ENCODE data around the gene FDPS. TPM values are rescaled to one million over a fixed set of nuclear protein-coding genes. Genes with fewer than 3 reads are reported as not detected.

Gene FDPS
- total and polyA plus RNA-seq, 2 donors (not counting 3 experiments of a cell fraction or from before 2014, with no cell fraction given): 630 to 646 TPM

DNA sequence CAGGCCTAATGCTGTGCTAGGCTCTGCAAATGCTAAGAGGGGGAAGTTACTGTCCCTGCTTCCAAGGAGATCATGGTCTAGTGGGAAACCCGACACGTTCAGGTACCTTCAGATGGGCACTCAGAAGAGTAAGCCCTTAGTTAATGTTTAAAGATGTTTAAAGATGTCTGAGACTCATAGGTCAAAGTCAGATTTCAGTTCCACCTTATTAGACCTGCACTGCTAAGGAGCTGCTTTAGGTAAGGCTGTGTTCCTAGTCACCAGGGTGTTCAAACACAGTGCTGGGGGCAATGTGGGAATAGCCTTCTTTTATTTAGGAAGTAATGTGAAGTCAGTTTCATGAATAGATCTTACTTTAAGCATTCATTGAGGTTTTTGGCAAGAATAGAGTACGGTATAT lies 8.3 kb downstream of the FDPS start:
- Histone ChIP-seq H3K36me3 (ENCODE audit: control insufficient read depth in 2 of 2, extremely low read depth in 1 of 2, insufficient read depth in 2 of 2, low read length in 2 of 2) (peaks cover 32 to 35% of the 10 kb centered on the region in 2 experiments), H3K27ac (ENCODE audit: insufficient read depth, low read depth, low read length) (no peak overlapping the region), H3K4me1 (ENCODE audit: control insufficient read depth, extremely low read depth, insufficient read depth, low read length) (peaks cover 27% of the 10 kb centered on the region), H3K9ac (replicated peaks; ENCODE audit: extremely low read depth, insufficient read depth, low read length) (no peak overlapping the region), H3K4me2 (ENCODE audit: insufficient read depth, low read length) (no peak overlapping the region), H4K20me1 (replicated peaks; ENCODE audit: control insufficient read depth, extremely low read depth, insufficient read depth, low read length) (no peaks in the 10 kb centered on the region), H3K27me3 (ENCODE audit: control insufficient read depth in 2 of 2, insufficient read depth in 2 of 2, low read length in 2 of 2) (no peaks in the 10 kb centered on the region), H3K9me3 (replicated peaks; ENCODE audit: control insufficient read depth, insufficient read depth, low read length) (no peaks in the 10 kb centered on the region), H3K9me1 (replicated peaks; ENCODE audit: control insufficient read depth, extremely low read depth, insufficient read depth, low read length) (no peaks in the 10 kb centered on the region), H3K4me3 (replicated peaks in 1 of 3; ENCODE audit: insufficient read depth in 1 of 3, low read depth in 1 of 3, low read length in 3 of 3) (no peak overlapping the region), H3K79me2 (ENCODE audit: control insufficient read depth, insufficient read depth, low read length) (peaks cover 22% of the 10 kb centered on the region), H2AFZ (ENCODE audit: low read depth, low read length) (no peak overlapping the region)
- intact Hi-C loops (cut with micrococcal nuclease): no loop called here
- POLR2A ChIA-PET: no interaction called here
- no TSS peak for BruUV-seq (replicated peaks)
- TF ChIP-seq POLR2A (IDR thresholded peaks at IDR 0.05; ENCODE audit: low read depth, low read length) (no peak), EZH2 (IDR thresholded peaks at IDR 0.05; ENCODE audit: borderline replicate concordance, low read depth, low read length, severe bottlenecking) (no peak), GATA2 (IDR thresholded peaks at IDR 0.05; ENCODE audit: insufficient read depth, insufficient read length, low read depth, low read length) (no peak)
- TF ChIP-seq, protein P1, sequence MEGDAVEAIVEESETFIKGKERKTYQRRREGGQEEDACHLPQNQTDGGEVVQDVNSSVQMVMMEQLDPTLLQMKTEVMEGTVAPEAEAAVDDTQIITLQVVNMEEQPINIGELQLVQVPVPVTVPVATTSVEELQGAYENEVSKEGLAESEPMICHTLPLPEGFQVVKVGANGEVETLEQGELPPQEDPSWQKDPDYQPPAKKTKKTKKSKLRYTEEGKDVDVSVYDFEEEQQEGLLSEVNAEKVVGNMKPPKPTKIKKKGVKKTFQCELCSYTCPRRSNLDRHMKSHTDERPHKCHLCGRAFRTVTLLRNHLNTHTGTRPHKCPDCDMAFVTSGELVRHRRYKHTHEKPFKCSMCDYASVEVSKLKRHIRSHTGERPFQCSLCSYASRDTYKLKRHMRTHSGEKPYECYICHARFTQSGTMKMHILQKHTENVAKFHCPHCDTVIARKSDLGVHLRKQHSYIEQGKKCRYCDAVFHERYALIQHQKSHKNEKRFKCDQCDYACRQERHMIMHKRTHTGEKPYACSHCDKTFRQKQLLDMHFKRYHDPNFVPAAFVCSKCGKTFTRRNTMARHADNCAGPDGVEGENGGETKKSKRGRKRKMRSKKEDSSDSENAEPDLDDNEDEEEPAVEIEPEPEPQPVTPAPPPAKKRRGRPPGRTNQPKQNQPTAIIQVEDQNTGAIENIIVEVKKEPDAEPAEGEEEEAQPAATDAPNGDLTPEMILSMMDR (IDR thresholded peaks at IDR 0.05; ENCODE audit: extremely low read depth in 1 of 2, insufficient read depth in 1 of 2, low read depth in 1 of 2, low read length in 2 of 2): no peak
- FAIRE-seq (no peak), DNase-seq (ENCODE audit: low read depth, low spot score) (no peak)
- dilution Hi-C loops (cut with MboI; ENCODE audit: extremely low pct_ligation_motif_present, low sequenced_read_pairs): no loop called here
- CTCF ChIA-PET: no interaction called here

DNA sequence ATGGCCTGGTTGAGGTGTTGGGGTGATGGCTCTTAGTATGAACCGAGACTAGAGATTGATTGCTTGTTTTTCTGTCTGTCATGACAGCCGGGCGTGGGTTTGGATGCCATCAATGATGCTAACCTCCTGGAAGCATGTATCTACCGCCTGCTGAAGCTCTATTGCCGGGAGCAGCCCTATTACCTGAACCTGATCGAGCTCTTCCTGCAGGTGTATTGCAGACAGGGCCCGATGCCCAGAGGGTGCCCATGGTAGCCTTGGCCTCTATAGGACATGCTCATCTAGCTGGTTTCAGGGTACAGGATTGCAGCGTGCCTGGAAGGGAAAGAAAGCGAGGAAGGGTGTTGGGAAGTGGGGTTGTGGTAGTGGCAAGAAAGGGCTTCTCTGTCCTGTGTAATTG lies 9.4 kb downstream of the FDPS start:
- no peaks in the 10 kb centered on the region for H3K9me3 ChIP-seq (replicated peaks; ENCODE audit: control insufficient read depth, insufficient read depth, low read length)
- no peak overlapping the region for H2AFZ ChIP-seq (ENCODE audit: low read depth, low read length)
- dilution Hi-C loops (cut with MboI; ENCODE audit: extremely low pct_ligation_motif_present, low sequenced_read_pairs) (no loop called here), intact Hi-C loops (cut with micrococcal nuclease) (no loop called here)
- no peak overlapping the region for H3K9ac ChIP-seq (replicated peaks; ENCODE audit: extremely low read depth, insufficient read depth, low read length)
- TF ChIP-seq MYC (IDR thresholded peaks at IDR 0.05; ENCODE audit: low read depth, low read length): no peak
- no peak for TF ChIP-seq GATA2 (IDR thresholded peaks at IDR 0.05; ENCODE audit: insufficient read depth, insufficient read length, low read depth, low read length)
- TF ChIP-seq POLR2A (IDR thresholded peaks at IDR 0.05; ENCODE audit: low read depth, low read length): no peak
- TF ChIP-seq POLR2AphosphoS5 (IDR thresholded peaks at IDR 0.05; ENCODE audit: insufficient read depth, low read depth, low read length): no peak
- no peak for TF ChIP-seq JUN (IDR thresholded peaks at IDR 0.05; ENCODE audit: borderline replicate concordance, insufficient read depth, insufficient read length, low read depth)
- TF ChIP-seq FOS (IDR thresholded peaks at IDR 0.05; ENCODE audit: borderline replicate concordance, insufficient read depth, low read length): no peak
- no peak for TF ChIP-seq EZH2 (IDR thresholded peaks at IDR 0.05; ENCODE audit: borderline replicate concordance, low read depth, low read length, severe bottlenecking)
- TF ChIP-seq, protein P2, sequence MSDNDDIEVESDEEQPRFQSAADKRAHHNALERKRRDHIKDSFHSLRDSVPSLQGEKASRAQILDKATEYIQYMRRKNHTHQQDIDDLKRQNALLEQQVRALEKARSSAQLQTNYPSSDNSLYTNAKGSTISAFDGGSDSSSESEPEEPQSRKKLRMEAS (IDR thresholded peaks at IDR 0.05; ENCODE audit: insufficient read depth, insufficient read length): no peak
- TF ChIP-seq, protein P1 (IDR thresholded peaks at IDR 0.05; ENCODE audit: extremely low read depth in 1 of 2, insufficient read depth in 1 of 2, low read depth in 1 of 2, low read length in 2 of 2): no peak
- BruUV-seq (replicated peaks): no TSS peak
- peaks cover 13% of the 10 kb centered on the region for H3K79me2 ChIP-seq (ENCODE audit: control insufficient read depth, insufficient read depth, low read length)
- no peaks in the 10 kb centered on the region for H4K20me1 ChIP-seq (replicated peaks; ENCODE audit: control insufficient read depth, extremely low read depth, insufficient read depth, low read length)
- H3K27me3 ChIP-seq (ENCODE audit: control insufficient read depth in 2 of 2, insufficient read depth in 2 of 2, low read length in 2 of 2): no peaks in the 10 kb centered on the region
- H3K4me1 ChIP-seq (ENCODE audit: control insufficient read depth, extremely low read depth, insufficient read depth, low read length): peaks cover 31% of the 10 kb centered on the region
- H3K4me3 ChIP-seq (replicated peaks in 1 of 3; ENCODE audit: insufficient read depth in 1 of 3, low read depth in 1 of 3, low read length in 3 of 3): no peak overlapping the region
- ChIA-PET POLR2A (interaction anchor here (0.6 kb wide), 1 partner anchor 242 kb away, joined by 3 read pairs; no protein-coding TSS in a partner anchor), CTCF (interaction anchor here (0.8 to 1.0 kb wide), 2 partner anchors 40 to 67 kb away, joined by 3 read pairs; no protein-coding TSS in a partner anchor)
- no peak overlapping the region for H3K4me2 ChIP-seq (ENCODE audit: insufficient read depth, low read length)
- FAIRE-seq: no peak
- peaks cover 29 to 30% of the 10 kb centered on the region in 2 experiments for H3K36me3 ChIP-seq (ENCODE audit: control insufficient read depth in 2 of 2, extremely low read depth in 1 of 2, insufficient read depth in 2 of 2, low read length in 2 of 2)
- H3K9me1 ChIP-seq (replicated peaks; ENCODE audit: control insufficient read depth, extremely low read depth, insufficient read depth, low read length): no peaks in the 10 kb centered on the region
- no peak overlapping the region for H3K27ac ChIP-seq (ENCODE audit: insufficient read depth, low read depth, low read length)
- no peak for DNase-seq (ENCODE audit: low read depth, low spot score)

Data from endothelial cell of umbilical vein (primary cell).